ENCODE measurements around the gene NLRP9.

Gene NLRP9

GRCh38 chr19:55661826-55662225 is 76.4 kb downstream of the NLRP9 start:
- no peaks in the 10 kb centered on the region for H3K9me3 Mint-ChIP-seq
- peaks cover 60% of the 10 kb centered on the region for H3K36me3 Mint-ChIP-seq
- peak overlapping the region; percentile 26 for H3K27ac Mint-ChIP-seq
- H3K27me3 Mint-ChIP-seq: no peaks in the 10 kb centered on the region
- H3K4me1 Mint-ChIP-seq: peaks cover 67% of the 10 kb centered on the region
- no peak for ATAC-seq
- no peak overlapping the region for H3K4me3 Mint-ChIP-seq

GRCh38 chr19:55660991-55661390 is 77.2 kb downstream of the NLRP9 start:
- peaks cover 71% of the 10 kb centered on the region for H3K4me1 Mint-ChIP-seq
- ATAC-seq: no peak
- H3K36me3 Mint-ChIP-seq: peaks cover 59% of the 10 kb centered on the region
- H3K27me3 Mint-ChIP-seq: no peaks in the 10 kb centered on the region
- no peaks in the 10 kb centered on the region for H3K9me3 Mint-ChIP-seq
- H3K27ac Mint-ChIP-seq: no peak overlapping the region
- no peak overlapping the region for H3K4me3 Mint-ChIP-seq

GRCh38 chr19:55660404-55660803 is 77.8 kb downstream of the NLRP9 start:
- Mint-ChIP-seq H3K27ac (peak overlapping the region; percentile 88), H3K36me3 (peaks cover 61% of the 10 kb centered on the region), H3K4me3 (no peak overlapping the region), H3K27me3 (no peaks in the 10 kb centered on the region), H3K9me3 (no peaks in the 10 kb centered on the region), H3K4me1 (peaks cover 76% of the 10 kb centered on the region)
- no peak for ATAC-seq

- Mint-ChIP-seq H3K9me3 (no peaks in the 10 kb centered on the region), H3K27ac (peak overlapping the region; percentile 88), H3K36me3 (peaks cover 62% of the 10 kb centered on the region), H3K4me1 (peaks cover 76% of the 10 kb centered on the region), H3K4me3 (peak overlapping the region; percentile 66), H3K27me3 (no peaks in the 10 kb centered on the region)
- ATAC-seq: no peak
These were observed 78.4 kb downstream of the NLRP9 start for GRCh38 chr19:55659822-55660221.

GRCh38 chr19:55658846-55659459 is 79.2 kb downstream of the NLRP9 start:
- no peak for ATAC-seq

More at GRCh38 chr19:55658846-55659459, 79.2 kb downstream of the NLRP9 start:
- Mint-ChIP-seq H3K9me3 (no peaks in the 10 kb centered on the region), H3K27ac (peak overlapping the region; percentile 88), H3K27me3 (no peaks in the 10 kb centered on the region), H3K36me3 (peaks cover 55% of the 10 kb centered on the region), H3K4me1 (peaks cover 72% of the 10 kb centered on the region), H3K4me3 (peak overlapping the region; percentile 66)

All from stimulated activated memory B cell treated with anti-CD40 and anti-IgM and Interleukin-4, amounts not matched to agents 10 μg/mL and 1 μg/mL and 100 μg/mL, for 72 hours (primary cell).